Body of pancreas (tissue), 4 donors: ENCODE results near the gene RNF157.

Experiments
- POLR2A ChIP-seq, 3 donors: fragments of 450-650 bp; IDR thresholded peaks; one replicate each; pipeline ENCODE4 v1.6.1; 2016; ENCODE audit warnings: antibody characterized with exemption in 3 of 3, mild to moderate bottlenecking in 2 of 3
- TF ChIP-seq, protein P1 (sequence below), 7 experiments: fragments of 450-650 bp in 4 of 7; fragments of 200-600 bp in 3 of 7; sonication (generic) in 3 of 7; IDR thresholded peaks; one replicate each; pipeline ENCODE4 v1.5.1; 2016 to 2019; ENCODE audit warnings: antibody characterized with exemption in 7 of 7

DNA sequence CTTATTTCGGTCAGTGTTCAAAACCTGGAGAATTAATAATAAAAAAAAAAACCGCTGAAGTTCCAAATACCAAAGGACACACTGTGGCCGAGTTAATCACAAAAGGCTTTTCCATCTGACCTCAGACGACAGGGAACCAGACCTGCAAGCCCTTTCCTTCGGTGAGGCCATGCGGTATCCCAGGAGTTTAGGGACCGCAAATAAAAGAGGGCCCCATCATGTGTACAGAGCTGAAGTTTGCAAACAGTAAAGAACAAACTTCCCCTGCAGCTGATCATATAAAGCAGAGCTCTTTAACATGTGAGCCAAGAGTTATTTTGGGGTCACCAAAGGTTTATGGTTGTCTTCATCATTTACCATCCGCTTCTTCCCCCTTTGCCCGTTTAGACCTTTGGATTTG is 66.3 kb downstream of the RNF157 start:
- TF ChIP-seq, protein P1, sequence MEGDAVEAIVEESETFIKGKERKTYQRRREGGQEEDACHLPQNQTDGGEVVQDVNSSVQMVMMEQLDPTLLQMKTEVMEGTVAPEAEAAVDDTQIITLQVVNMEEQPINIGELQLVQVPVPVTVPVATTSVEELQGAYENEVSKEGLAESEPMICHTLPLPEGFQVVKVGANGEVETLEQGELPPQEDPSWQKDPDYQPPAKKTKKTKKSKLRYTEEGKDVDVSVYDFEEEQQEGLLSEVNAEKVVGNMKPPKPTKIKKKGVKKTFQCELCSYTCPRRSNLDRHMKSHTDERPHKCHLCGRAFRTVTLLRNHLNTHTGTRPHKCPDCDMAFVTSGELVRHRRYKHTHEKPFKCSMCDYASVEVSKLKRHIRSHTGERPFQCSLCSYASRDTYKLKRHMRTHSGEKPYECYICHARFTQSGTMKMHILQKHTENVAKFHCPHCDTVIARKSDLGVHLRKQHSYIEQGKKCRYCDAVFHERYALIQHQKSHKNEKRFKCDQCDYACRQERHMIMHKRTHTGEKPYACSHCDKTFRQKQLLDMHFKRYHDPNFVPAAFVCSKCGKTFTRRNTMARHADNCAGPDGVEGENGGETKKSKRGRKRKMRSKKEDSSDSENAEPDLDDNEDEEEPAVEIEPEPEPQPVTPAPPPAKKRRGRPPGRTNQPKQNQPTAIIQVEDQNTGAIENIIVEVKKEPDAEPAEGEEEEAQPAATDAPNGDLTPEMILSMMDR (IDR thresholded peaks at IDR 0.05): no peak
- no peak for TF ChIP-seq POLR2A (IDR thresholded peaks at IDR 0.05)
